ENCODE results near the gene FURIN.
"Not testable (repeated sequence)": the region's sequence is repeated elsewhere in the genome, so short reads cannot be mapped to it uniquely, and the experiment has no call there.

Gene FURIN

GRCh38 chr15:90845201-90845949 lies 23.0 kb upstream of the FURIN start:
- DNase-seq = peak; percentile 91

- not testable (repeated sequence) for DNase-seq
Observed at GRCh38 chr15:90849424-90849823, 19.0 kb upstream of the FURIN start.

GRCh38 chr15:90851114-90851513 lies 17.3 kb upstream of the FURIN start:
- DNase-seq = no peak

- no peak for DNase-seq
Observed at GRCh38 chr15:90851940-90852339, 16.4 kb upstream of the FURIN start.

- DNase-seq = no peak
Observed at GRCh38 chr15:90855139-90855538, 13.2 kb upstream of the FURIN start.

- DNase-seq = no peak
Observed at GRCh38 chr15:90857337-90857736, 11.1 kb upstream of the FURIN start.

- DNase-seq = no peak
Observed at GRCh38 chr15:90857883-90858443, 10.4 kb upstream of the FURIN start.

- DNase-seq = peak; percentile 86
Observed at GRCh38 chr15:90859234-90860131, 8.9 kb upstream of the FURIN start.

GRCh38 chr15:90860450-90860849 lies 7.9 kb upstream of the FURIN start:
- DNase-seq = no peak

- no peak for DNase-seq
Observed at GRCh38 chr15:90860942-90861675, 7.3 kb upstream of the FURIN start.

GRCh38 chr15:90862487-90862886 lies 5.9 kb upstream of the FURIN start:
- no peak for DNase-seq

- no peak for DNase-seq
Observed at GRCh38 chr15:90862964-90863778, 5.2 kb upstream of the FURIN start.

- no peak for DNase-seq
Observed at GRCh38 chr15:90863987-90864386, 4.4 kb upstream of the FURIN start.

- DNase-seq = no peak
Observed at GRCh38 chr15:90864507-90864906, 3.9 kb upstream of the FURIN start.

- no peak for DNase-seq
Observed at GRCh38 chr15:90865702-90866101, 2.7 kb upstream of the FURIN start.

GRCh38 chr15:90866161-90866715 lies 2.1 kb upstream of the FURIN start:
- no peak for DNase-seq

GRCh38 chr15:90866800-90867199 lies 1.6 kb upstream of the FURIN start:
- DNase-seq = no peak

GRCh38 chr15:90869140-90869541 lies 753 bp downstream of the FURIN start:
- DNase-seq = peak; percentile 75

GRCh38 chr15:90869601-90870353 lies 1.4 kb downstream of the FURIN start:
- peak; percentile 99 for DNase-seq

GRCh38 chr15:90870354-90871138 lies 2.2 kb downstream of the FURIN start:
- DNase-seq = no peak

Measured in islet precursor cell (in vitro differentiated cells).